LHCN-M2 (cell line): ENCODE measurements around the gene CYBRD1. TPM values are rescaled to one million over a fixed set of nuclear protein-coding genes. Genes with fewer than 3 reads are reported as not detected.
A peak's percentile ranks its signal among the peaks of the same experiment; 100 is the strongest.
"Not testable (repeated sequence)": the region's sequence is repeated elsewhere in the genome, so short reads cannot be mapped to it uniquely, and the experiment has no call there.

Experiments
- DNase-seq: peaks from one replicate; pipeline ENCODE4 v3.0.0-alpha.2; 2012; ENCODE audit warnings: low read depth
- total RNA-seq: library from RNA; depleted of rRNA; stranded (reverse); fragments of >200 nt; gene quantifications from 2 replicates; pipeline ENCODE4 v1.2.3, GENCODE V29; 2014

Gene CYBRD1
- total RNA-seq, 1 experiment from 2014 or later = 120 TPM

DNA sequence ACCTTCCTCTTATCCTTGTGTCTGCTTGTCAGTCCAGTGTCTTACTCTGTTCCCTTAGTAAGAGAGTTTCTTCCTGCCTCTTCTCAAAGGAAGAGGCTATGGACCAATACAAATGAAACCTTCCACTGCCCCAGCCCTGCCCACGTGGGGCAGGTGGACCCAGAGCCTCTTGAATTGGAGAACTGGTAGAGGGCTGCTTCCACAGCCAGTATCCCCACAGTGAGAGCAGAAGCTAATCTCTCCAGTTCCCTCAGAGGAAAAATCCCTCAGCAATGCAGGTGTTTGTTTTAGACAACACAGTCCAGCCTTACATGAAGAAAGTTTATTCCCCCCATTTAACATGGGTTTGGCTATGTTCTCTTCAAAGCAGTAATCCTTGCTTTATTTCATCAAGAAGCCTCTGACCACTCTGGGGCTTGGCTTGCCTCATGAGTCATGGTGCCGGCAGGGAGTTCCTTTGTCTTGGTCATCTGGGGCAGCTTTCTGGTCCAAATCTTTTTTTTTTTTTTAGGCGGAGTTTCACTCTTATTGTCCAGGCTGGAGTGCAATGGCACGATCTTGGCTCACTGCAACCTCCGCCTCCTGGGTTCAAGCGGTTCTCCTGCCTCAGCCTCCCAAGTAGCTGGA, 6.5 kb upstream of the CYBRD1 start:
- peak; percentile 82 for DNase-seq

DNA sequence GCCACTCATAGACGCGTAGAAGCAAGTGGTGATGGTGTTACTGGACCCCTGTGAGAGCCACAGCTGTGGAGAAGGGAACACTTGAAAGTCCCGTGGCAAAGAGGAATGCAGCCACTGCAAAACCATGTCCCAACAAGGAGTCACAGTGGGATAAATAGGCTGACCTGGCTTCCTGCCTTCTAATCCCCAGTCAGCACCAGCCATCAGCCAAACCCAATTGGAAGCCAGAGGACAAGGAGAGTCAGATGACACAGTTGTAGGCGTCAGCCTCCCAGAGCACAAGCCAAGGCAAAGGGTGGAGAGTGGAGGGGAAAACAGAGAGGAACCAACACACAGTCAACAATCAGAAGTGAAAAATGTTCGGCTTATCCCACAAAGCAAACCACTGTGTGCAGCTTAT, 5.5 kb upstream of the CYBRD1 start:
- peak; percentile 19 for DNase-seq

- no peak for DNase-seq
Observed at GRCh38 chr2:171520471-171520870, 1.8 kb upstream of the CYBRD1 start.

DNA sequence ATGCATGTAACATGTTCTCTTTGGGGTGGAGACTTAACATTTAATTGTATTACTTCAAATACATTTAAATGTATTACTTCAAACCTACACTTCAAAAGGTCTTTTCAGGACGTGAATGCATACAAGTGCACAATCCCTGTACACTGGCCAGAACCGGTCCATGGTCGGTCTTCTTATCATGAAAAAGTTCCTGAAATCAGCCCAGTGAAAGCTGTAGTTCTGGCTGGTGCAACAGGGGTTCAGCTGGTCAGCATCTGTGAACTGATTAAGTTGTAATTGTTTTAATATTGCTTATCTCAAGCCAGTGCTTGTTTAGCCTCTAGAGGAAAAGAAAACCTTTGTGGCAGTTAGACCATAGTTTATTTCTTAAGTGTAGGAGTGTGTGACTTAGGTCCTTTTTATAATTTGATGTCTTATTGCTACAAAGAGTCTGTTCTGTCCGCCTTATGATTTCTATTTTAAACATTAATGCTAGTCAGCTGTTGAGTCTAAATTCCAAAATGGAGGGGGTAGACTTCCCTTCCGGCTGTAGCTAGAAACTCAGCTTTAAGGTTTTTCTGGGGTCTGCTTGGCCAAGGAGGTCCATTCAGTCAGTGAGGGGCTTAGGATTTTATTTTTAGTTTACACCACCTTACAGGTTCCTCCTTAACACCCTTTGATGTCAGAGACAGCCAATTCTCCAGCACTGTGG, 768 bp upstream of the CYBRD1 start:
- no peak for DNase-seq

GRCh38 chr2:171522788-171523087, 464 bp downstream of the CYBRD1 start:
- DNase-seq = no peak

GRCh38 chr2:171523088-171524017, 1.1 kb downstream of the CYBRD1 start:
- DNase-seq = peak; percentile 74

GRCh38 chr2:171524018-171524401, 1.7 kb downstream of the CYBRD1 start:
- DNase-seq = peak; percentile 33

- DNase-seq = peak; percentile 24
Observed at GRCh38 chr2:171529914-171530313, 7.6 kb downstream of the CYBRD1 start.

GRCh38 chr2:171530378-171530777, 8.1 kb downstream of the CYBRD1 start:
- DNase-seq = no peak

DNA sequence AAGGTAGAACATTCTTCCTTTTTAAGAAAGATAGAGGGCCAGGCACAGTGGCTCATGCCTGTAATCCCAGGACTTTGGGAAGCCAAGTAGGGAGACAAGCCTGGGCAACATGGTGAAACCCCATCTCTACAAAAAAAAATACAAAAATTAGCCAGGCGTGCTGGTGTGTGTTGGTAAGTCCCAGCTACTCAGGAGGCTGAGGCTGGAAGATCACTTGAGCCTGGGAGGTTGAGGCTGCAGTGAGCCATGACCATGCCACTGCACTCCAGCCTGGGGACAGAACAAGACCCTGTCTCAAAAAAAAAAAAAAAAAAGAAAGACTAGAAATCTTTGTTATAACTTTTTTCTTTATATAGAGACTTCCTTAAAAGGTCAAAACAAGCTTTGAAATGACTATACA, 8.6 kb downstream of the CYBRD1 start:
- peak; percentile 6 for DNase-seq

GRCh38 chr2:171531291-171531690, 9.0 kb downstream of the CYBRD1 start:
- DNase-seq = peak; percentile 77

DNA sequence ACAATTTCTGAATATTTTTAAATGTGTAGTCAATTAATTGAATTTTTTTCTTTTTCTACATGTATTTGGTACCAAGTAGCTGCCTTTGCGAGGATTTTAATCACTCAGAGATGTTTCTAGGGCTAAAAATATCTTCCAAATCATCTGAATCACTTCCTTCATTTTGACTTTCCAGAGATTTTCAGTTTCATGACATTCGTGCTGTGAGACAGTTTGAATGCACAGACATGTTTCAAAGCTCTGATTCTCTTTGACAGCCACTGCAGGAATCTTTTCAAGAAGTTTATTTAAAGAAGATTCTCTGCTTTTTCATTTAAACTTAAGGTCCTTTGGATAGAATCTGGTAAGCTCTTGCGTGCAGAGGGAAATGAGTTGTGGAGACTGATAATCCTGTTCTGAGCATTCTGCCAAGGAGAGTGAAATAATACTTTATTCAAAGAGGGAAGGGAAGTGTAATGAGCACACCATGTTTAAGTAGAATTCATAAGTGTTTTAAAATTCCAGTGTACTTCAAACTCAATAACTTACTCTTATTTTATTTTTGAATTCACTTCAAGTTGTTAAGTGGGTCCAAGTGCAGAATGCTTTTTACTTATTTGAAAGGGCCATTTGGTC, 9.7 kb downstream of the CYBRD1 start:
- peak; percentile 59 for DNase-seq

- DNase-seq = no peak
Observed at GRCh38 chr2:171533331-171533730, 11.1 kb downstream of the CYBRD1 start.

DNA sequence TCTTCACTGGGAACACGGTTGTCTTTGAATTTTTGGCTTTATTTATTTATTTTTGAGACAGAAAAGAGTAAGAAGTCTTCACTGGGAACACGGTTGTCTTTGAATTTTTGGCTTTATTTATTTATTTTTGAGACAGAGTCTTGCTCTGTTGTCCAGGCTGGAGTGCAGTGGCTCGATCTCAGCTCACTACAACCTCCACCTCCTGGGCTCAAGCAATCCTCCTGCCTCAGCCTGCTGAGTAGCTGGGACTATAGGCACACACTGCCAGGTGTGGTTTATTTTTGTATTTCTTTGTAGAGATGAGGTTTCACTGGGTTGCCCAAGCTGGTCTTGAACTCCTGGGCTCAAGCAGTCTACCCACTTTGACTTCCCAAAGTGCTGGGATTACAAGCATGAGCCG, 13.3 kb downstream of the CYBRD1 start:
- not testable (repeated sequence) for DNase-seq

DNA sequence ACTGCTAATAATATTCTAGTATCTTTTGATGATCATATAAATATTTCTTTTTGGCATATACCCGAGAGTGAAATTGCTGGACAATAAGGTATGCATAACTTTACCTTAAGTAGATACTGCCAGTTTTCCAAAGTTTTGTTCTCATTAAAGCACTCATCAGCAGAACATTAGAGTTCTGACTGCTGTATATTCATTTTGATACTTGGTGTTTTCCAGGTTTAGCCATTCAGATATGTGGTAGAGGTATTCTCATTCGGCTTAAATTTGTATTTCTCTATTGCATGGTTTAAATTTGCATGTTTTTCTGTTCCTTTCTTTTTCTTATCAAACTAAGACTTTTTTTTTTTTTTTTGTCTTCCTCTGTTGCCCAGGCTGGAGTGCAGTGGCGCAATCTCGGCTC, 18.2 kb downstream of the CYBRD1 start:
- no peak for DNase-seq

- peak; percentile 7 for DNase-seq
Observed at GRCh38 chr2:171541202-171541887, 19.1 kb downstream of the CYBRD1 start.

- DNase-seq = no peak
Observed at GRCh38 chr2:171545086-171545485, 22.8 kb downstream of the CYBRD1 start.

GRCh38 chr2:171547256-171547655, 25.0 kb downstream of the CYBRD1 start:
- DNase-seq = no peak

DNA sequence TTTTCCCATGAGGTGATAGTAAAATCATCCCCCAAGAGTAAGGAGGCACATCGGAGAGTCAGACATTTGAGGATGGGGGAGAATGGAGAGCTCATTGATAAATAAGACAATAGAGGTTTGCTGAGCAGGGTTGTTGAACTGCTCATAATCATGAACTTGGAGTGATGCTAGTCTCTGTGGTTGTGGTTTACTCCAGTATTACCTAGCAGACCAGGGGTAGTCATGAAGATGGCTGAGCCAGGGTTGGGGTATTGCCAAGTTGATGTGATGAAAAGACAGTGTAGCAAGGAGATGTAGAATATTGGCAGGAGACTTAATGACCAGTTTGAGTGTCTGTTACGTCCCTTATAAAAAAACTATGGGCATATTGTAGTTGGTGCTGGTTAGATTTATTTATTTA, 25.4 kb downstream of the CYBRD1 start:
- peak; percentile 28 for DNase-seq

DNA sequence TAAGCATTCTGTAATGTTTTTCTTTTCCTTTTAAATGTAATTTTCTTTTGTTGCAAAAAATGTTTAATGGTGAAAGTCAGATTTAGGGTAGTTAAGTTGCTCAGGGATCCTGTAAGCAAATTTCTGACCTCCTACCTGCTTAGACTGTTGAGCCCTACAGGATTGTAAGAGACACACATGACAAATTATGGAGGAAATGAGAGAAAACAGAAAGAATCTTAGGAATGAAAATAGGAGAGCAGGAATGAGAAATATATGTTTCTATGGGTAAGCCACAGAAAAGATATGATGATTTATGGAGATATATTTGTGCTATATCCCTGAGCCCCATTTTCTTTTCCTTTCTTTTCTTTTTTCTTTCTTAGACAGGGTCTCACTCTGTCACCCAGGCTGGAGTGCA, 28.3 kb downstream of the CYBRD1 start:
- DNase-seq = peak; percentile 17

GRCh38 chr2:171551836-171552235, 29.6 kb downstream of the CYBRD1 start:
- DNase-seq = no peak

- no peak for DNase-seq
Observed at GRCh38 chr2:171553236-171553635, 31.0 kb downstream of the CYBRD1 start.
